ENCODE measurements around the gene HOXA9.

DNA sequence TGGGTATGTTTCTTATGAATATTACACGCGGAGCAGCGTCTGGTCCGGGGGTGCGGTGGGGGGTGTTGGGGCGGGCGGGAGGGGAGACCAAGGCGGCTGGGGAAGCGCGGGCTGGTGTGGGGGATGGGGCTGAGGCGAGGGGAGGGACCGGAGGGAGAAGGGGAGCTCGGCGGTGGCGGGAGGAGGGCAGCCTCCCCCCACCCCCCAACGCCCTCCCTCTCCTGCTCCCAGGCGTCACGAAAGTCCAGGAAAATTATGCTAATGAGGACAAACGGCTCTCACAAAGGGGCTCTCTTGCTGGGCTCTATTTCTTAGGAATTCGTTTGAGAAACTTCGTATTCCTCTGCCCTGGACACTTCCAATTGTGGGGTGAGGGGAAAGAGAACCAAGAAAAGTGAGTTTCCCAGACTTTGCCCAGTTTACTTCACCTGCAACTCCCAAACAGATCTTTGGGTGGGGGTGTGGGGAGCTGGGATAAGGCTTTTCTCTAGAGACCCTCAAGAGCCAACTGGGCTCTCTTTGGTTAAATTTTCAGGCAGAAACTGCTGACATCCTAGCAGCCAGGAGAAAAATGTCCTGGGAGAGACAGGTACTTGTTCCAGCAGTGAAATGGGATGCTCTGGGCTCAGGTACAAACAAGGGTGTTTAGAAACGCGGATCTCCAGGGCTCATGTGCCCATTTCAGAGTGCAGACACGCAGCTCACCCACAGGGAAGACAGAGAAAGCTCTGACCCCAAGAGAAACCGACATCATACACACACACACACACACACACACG is 51.2 kb downstream of the HOXA9 start:
- TF ChIP-seq CTCF (IDR thresholded peaks at IDR 0.05) = peak in 1 of 3 donors; percentile 18
- TF ChIP-seq POLR2A (IDR thresholded peaks at IDR 0.05) = no peak
- TF ChIP-seq POLR2AphosphoS5 (IDR thresholded peaks at IDR 0.05) = no peak
